HepG2 (cell line): ENCODE results near the gene SLC36A3.

Experiments
- CHCHD3 ChIP-seq: sonication (generic); formaldehyde crosslinking; IDR thresholded peaks from 2 replicates; pipeline ENCODE4 v1.8.0; 2022; ENCODE audit warnings: mild to moderate bottlenecking, missing genetic modification reagents, moderate library complexity
- CTCF ChIP-seq: sonication (generic); formaldehyde crosslinking; IDR thresholded peaks from 2 replicates; pipeline ENCODE4 v1.5.0; 2020; ENCODE audit warnings: mild to moderate bottlenecking, missing genetic modification reagents, moderate library complexity
- EED ChIP-seq: sonication (generic); formaldehyde crosslinking; IDR thresholded peaks from 2 replicates; pipeline ENCODE4 v1.5.0; 2020; ENCODE audit warnings: mild to moderate bottlenecking, missing genetic modification reagents
- FOXA1 ChIP-seq, 2 experiments: fragments of 450-650 bp in 1 of 2; sonication (generic) in 1 of 2; formaldehyde crosslinking in 1 of 2; IDR thresholded peaks; 2 replicates each; pipeline versions ENCODE4 v1.4.0 to v1.6.1; 2016 to 2020; ENCODE audit warnings: missing genetic modification reagents in 1 of 2
- KDM4B ChIP-seq: sonication (generic); formaldehyde crosslinking; IDR thresholded peaks from 2 replicates; pipeline ENCODE4 v1.4.0; 2020; ENCODE audit warnings: missing genetic modification reagents
- MXI1 ChIP-seq: IDR thresholded peaks from 3 replicates; pipeline ENCODE4 v1.6.1; 2012; ENCODE audit warnings: low read depth, low read length, inconsistent platforms, borderline replicate concordance
- NBN ChIP-seq: fragments of 450-650 bp; conservative IDR thresholded peaks from 2 replicates; pipeline ENCODE4 v1.6.1; 2017
- POGK ChIP-seq: sonication (generic); formaldehyde crosslinking; conservative IDR thresholded peaks from 2 replicates; pipeline ENCODE4 v1.8.0; 2022; ENCODE audit warnings: mild to moderate bottlenecking, moderate library complexity, missing genetic modification reagents
- SP1 ChIP-seq, 2 experiments: fragments of 450-650 bp in 1 of 2; sonication (generic) in 1 of 2; formaldehyde crosslinking in 1 of 2; IDR thresholded peaks; 2 replicates each; pipeline versions ENCODE4 v1.4.0 to v1.6.1; 2016 to 2020; ENCODE audit warnings: missing genetic modification reagents in 1 of 2
- ZBTB7A ChIP-seq: sonication (generic); formaldehyde crosslinking; IDR thresholded peaks from 2 replicates; pipeline ENCODE4 v1.8.0; 2022; ENCODE audit warnings: mild to moderate bottlenecking, missing genetic modification reagents
- ZNF274 ChIP-seq: sonication (generic); formaldehyde crosslinking; IDR thresholded peaks from 2 replicates; pipeline ENCODE4 v1.5.1; 2020; ENCODE audit warnings: mild to moderate bottlenecking, missing genetic modification reagents
- ZNF589 ChIP-seq: sonication (generic); formaldehyde crosslinking; conservative IDR thresholded peaks from 2 replicates; pipeline ENCODE4 v1.8.0; 2022; ENCODE audit warnings: mild to moderate bottlenecking, moderate library complexity, missing genetic modification reagents
- ZUFSP ChIP-seq: sonication (generic); formaldehyde crosslinking; IDR thresholded peaks from 2 replicates; pipeline ENCODE4 v1.9.0; 2021; ENCODE audit warnings: missing genetic modification reagents, mild to moderate bottlenecking, borderline replicate concordance

GRCh38 chr5:151340004-151340403 is 36.4 kb upstream of the SLC36A3 start:
- TF ChIP-seq ZUFSP (no peak), EED (CRISPR knock-in tag) (no peak), ZNF274 (CRISPR knock-in tag) (no peak), CHCHD3 (CRISPR knock-in tag) (no peak), MXI1 (no peak), SP1 (IDR thresholded peaks at IDR 0.05) (no peak), SP1 (CRISPR knock-in tag; IDR thresholded peaks at IDR 0.05) (no peak), POGK (CRISPR knock-in tag) (no peak), ZBTB7A (CRISPR knock-in tag) (no peak), CTCF (CRISPR knock-in tag) (no peak), ZNF589 (no peak), FOXA1 (IDR thresholded peaks at IDR 0.05) (no peak), FOXA1 (CRISPR knock-in tag; IDR thresholded peaks at IDR 0.05) (no peak), KDM4B (CRISPR knock-in tag) (no peak), NBN (no peak)
